GM18861 (cell line): ENCODE data around the gene PPFIBP1.
A peak's percentile ranks its signal among the peaks of the same experiment; 100 is the strongest.

Experiments used
- ATAC-seq: cut with Tn5 transposase; IDR thresholded peaks from one replicate; pipeline ENCODE4 v1.9.1; 2021; ENCODE audit not compliant: unreplicated experiment

Gene PPFIBP1

DNA sequence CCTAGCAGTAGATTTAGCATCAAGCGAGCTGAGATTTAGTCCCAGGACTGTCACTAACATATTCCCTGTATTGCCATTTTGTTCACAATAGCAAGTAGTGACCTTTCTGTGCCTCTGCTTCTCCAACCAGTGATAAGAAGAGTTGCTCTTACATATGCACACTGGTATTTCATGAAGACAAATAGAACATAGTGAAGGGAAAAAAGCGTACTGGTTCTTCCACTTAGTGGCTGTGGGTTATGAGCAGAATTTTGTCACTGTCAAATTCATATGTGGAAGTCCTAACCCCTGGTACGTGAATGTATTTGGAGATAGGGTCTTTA, 12.3 kb upstream of the PPFIBP1 start:
- ATAC-seq: no peak

DNA sequence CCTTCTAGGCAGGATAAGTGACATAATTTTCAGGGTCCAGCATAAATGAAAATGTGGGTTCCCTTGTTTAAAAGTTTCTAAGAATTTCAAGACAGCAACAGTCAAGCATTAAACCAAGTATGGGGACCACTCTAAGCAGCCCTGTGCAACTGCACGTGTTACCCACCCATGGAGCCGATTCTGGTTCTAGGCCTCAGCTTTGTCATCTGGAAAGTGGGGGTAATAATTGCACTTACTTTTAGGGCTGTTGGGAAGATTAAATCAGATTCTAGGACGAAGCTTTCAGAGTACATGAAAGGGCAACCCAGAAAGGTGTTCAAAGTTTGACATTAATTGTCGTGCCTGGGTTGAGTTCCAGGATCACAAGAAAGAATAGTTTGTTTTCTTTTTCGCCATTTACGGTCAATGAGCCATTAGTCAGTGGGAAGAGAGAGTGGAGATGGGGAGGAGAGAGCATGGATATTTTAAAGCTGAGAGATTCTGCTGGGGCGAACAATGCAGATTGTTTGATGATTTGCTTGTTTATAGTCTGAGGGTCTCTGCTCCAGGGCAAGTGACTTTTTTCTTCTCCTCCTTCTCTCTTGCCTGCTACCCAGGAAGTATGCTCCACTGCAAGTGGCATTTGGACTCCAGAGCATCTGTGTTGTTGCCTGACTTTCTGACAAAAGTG, 10.7 kb upstream of the PPFIBP1 start:
- ATAC-seq: no peak

DNA sequence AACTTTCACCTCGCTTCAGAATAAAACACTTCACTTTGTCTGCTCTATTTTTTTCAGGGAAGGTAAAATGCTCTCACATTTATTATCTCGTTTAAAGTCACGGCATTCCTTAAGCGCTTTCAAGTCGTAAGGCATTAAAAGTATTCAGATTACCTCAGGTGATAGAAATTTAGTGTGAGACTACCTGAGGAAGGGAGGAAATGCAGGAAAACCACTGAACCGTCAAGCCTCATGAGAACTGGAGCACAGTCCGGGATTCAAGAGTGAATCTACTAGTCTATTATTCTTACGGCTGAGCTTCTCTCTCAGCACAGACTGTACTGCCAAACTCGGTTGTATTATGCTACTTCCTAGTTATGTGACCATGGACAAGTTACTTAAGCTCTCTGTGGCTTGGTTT, 8.3 kb upstream of the PPFIBP1 start:
- ATAC-seq: no peak

DNA sequence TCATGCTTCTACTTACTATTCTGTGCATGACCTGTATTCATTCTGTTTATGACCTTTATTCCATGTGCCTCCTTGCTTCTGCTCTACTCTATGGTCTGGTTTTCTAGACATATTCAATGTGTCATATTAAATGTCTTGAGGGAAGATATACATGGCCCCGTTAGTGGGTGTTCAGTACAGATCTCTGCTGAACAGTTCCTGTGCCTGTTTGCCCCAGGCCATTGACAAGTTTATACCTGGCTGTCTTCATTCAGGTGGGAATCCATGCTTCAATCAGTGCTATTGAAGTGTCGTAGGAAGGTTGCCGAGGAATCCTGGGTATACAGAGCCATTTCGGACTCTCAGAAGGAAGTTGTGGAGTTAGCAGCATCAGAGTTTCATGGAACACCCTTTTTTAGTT, 7.4 kb upstream of the PPFIBP1 start:
- no peak for ATAC-seq

DNA sequence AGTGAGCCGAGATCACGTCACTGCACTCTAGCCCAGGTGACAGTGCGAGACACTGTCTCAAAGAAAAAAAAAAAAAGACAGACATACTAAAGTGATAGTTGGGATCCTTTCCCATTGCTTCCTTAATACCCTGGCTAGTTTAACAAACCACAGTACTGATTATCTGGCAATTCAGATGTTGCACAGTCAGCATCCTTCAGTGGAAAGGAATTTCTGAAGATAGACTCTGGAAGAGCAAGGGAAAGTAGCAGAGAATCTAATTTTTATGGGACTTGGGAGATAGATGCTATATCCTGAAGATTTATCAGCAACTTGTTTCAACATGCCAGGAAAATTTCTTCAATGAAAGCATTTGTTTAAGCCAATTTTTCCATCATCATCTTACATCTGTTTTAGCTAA, 6.5 kb upstream of the PPFIBP1 start:
- ATAC-seq: no peak

DNA sequence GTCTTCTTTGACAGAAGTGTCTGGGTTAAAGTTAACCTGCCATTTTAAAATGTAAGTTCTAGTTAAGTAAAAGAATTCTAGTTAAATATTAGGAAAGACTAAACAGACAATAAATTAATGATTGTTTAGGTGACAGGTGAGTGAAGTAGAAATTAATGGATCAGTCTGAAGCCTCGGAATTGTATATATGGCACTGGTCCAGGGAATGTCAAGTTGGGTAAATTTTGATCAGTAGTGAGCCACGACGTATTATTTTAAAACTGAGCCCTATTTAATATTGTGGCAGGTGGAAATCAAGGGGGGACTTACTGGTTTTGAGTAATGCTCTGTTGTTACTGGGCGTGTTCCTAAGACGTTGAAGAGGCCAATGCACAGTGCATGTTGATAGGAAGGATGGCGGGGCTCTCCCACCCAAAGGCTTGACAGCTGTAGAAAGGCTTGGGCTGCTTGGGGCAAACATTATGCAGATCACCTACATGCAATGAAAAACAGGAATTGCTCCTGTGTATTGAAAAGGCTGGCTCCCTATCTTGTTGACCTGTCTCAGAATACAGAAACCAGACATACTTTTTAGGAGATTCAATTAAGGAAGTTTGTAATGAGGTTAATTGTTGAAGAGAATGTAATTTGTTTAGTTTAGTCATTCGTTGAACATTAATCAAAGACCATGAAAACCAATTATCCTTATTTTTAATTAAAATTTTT, 5.9 kb upstream of the PPFIBP1 start:
- no peak for ATAC-seq

DNA sequence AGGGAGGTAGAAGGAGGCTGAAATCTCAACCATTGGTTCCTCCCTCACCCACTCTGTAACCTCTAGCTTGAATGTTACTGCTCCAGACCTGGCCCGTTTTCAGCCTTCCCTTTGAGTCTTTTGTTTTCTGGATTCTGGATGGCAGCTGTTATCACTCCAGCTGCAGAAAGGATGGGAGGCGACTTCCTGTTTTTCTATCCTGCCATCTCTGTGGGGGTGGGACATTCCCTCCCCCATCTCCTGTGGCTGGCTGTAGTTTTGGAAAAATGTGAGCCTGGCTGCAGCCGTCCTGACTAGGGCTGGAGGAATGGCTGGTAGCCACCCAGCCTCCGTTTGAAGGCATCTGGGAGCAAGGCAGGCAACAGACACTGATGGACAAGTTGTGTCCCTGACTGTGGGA, 2.9 kb upstream of the PPFIBP1 start:
- ATAC-seq: no peak

DNA sequence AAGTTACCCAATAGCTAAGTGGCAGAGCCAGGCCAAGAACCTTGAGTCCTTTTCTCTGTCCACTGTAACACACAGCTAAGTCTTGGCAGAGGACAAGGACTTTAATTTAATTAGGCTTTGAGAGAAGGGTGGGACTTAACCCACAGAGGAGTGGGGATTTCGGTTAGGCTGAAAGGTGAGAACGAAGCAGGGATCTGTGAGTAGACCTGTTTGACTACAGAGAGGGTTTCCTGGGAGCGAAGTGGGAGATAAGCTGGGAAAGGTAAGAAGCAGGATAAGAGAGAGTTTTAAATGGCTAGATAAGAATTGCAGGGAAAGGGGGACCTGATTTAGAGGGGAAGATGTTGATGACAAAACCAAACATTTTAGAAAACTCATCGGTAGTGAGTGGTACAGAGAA, 2.0 kb upstream of the PPFIBP1 start:
- no peak for ATAC-seq

DNA sequence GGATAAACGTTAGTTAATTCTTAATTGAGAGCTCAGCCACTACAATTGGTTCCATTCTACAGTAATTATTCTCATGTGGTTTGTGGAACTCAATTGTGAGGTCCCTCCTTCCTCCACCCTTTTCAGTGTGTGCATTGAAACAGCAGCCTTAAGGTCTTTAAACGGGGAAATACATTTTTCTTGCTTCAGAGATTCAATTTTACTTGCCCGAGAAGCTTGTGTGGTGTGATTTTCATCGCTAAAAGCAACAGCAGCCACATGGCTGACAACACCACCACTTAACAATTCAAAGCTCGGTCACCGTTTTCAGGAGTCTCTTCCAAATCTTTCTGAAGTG, 733 bp upstream of the PPFIBP1 start:
- peak; percentile 11 for ATAC-seq

DNA sequence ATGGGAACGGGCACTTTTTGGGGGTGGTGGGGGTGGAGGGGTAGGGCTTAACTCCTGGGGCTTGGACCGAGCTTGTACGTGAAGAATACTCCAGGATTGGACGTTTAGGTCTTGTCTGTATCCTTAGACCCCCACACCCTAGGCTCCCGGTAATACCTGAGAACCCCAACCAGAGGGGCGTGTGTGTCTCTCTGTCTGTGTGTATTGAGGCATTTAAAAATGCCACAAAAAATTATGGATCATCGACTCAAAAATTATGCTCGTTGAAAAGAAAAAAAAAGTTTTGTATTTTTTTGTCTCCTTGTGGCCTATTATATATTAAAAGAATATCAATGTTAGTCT, 459 bp downstream of the PPFIBP1 start:
- ATAC-seq: no peak

DNA sequence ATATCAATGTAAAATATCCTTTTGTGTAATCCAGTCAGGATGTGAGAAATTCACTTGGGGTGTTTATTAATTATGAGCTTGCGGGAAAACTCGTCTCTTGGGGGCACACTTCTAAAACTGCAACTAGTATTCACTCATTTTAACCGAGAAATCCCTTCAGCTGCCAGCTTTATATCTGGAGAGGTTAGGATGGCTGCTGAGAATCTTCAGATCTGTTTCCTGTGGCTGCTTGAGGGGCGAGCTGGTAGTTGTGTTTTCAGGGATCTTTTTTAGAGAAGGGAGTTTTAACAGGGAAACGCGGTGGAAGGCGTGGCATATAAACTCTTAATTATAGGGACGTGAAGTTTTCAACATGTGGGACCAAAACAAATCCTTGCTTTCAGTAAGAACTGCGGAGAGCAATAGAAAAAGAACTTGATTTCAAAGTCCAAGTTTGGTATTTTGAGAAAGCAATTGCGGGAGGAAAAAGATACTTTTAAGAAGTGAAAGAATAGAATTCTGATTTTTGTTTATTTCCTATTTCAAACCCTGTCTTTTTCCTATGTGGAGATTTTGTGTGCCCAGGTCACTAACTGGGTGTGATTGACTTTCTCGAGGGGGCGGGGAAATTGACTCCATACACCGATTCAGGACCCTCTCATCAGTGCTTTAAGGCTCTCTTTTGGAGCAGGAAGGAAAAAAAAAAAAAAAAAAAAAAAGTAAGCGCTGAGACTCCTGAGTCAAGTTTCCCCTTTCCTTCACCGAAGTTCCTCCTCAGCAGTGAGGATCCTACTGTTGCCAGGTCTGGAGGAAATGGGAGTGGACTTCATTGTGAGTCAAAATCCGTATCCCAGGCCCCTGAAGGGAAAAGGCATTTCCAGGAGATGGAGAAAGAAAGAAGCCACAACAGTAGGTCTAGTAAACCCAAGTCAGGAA, 1.1 kb downstream of the PPFIBP1 start:
- ATAC-seq: no peak

DNA sequence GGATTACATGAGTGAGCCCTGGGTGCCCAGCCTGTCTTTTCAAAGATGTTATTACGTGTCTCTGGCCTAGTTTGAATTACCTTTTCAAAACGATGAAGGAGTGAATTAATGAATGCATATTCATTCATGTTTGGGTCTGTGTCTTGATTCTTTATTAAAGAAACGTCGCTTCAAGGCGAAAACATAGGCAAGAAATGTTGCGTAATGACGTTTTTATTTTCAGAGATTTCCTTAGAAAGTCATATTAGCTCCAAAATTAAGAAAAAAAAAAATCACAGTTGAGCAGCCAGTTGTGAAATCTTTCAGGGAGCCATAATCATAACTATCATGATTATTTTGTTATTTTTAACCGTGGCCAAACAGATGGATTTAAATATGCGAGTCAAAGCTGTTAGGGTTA, 3.5 kb downstream of the PPFIBP1 start:
- ATAC-seq: no peak

DNA sequence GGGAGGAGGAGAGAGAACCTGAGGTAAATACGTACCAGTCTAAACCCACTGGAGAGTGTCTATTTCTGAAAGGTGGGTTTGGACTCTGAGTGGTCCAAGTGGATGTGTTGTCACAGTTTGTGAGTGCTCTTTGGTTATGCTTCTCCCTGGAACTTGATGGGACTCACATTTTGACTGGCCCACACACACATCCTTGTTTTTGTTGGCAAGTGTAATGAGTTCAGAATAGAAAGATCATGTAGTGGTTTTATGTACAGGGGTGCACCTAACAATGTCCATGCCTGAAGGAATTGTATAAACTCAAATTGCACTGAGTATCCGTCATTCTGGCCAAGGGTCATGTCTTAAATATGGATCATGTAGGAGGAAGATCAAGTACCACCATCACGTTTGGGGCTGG, 4.8 kb downstream of the PPFIBP1 start:
- no peak for ATAC-seq

DNA sequence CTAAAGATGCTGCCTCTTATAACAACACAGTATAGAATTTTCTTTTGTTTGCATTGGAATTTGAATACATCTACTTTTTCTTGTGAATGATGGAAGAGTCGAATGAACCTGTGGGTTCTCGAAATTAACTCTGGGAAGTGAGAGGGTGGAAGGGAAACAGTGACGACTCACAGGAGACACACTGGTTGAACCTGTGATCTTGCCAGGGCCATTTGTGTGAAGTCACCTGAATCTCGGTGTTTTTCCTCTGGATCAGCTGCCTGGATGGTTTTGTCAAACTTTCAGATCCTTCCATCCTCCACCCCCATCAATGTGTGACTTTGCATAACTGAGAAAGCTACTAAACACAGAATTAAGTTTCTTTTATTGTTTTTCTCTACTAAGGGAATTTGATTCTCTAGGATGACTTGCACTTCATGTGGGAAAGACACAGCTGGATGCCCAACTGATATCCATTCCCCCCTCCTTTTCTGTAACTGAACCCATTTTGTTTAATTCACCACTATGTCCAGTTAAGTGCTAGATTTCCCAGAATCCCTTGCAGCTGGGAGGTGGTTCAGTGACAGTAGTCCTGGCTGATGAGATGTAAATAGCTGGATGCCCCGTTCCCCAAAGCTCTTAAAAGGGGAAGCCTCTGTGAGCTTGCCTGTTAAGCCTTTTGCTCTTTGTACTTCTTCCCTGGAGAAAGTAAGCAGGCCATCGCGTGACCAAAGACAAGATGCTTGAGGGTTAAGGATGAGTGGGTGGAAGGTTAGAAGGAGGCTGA, 6.3 kb downstream of the PPFIBP1 start:
- no peak for ATAC-seq

DNA sequence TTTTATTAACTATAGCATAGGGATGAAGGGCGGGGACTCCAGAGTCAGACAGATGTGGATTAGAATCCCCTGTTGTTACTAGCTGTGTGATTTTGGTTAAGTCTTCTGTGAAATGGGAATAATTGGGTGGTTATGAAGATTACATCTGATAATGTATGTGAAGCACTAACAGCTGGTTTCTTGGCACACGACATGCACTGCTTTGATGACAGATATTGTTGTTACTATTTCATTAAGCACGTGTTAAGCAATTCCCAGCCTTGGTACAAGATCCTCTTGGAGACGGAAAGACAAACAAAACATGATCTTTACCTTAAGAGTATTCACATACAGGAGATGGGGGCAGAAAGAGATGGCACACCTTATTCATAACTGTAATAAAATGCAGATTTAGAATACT, 7.9 kb downstream of the PPFIBP1 start:
- ATAC-seq: no peak

DNA sequence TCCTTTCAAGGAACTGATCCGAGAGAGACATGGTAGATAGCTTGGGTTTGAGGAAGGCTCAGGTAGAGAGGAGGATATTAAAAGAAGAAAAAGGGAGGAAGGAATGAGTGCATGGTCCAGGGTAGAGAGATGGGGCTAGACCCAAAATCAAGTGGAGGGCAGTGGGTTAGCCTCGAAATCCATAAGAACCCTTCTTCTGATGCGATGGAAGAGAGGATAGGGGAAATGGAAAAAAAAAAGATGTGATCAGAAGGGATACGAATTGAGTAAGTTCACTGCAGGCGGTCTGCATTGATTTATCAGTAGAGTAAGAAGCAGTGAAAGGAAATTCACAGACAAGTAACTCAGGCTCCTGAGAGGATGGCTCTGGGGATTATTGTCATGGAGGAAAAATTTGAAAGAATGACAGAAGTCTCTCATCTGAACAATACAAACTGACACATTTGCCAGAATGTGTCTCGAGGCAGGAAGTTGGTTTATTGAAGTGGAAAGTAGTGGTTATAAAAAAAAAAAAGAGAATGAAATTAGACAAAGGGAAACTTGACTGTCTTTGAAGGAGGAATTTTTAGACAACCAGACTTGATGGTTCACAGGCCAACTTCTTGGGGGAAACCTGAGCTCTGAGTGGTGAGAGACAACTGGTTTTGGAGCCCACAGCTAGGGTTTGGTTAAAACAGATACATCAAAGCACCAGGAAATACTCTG, 10.2 kb downstream of the PPFIBP1 start:
- ATAC-seq: peak; percentile 57

DNA sequence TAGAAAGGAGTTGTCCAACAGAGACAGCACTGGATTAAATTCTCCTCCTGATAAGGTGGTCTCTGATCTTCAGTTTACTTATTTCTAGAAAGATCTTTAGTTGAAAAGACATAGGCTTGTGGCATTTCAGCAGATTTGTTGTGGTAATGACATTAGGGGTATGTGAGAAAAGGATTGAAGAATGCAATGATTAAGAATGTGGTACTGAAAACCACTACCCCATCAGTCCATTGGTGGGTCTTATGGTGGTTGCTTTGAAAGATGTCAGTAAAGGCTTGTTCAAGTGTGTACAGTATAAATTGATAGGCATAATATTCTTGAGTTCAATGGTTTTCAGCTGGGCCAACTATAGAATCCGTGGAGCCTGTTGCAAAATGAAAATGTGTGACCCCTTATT, 10.8 kb downstream of the PPFIBP1 start:
- ATAC-seq: peak; percentile 3

DNA sequence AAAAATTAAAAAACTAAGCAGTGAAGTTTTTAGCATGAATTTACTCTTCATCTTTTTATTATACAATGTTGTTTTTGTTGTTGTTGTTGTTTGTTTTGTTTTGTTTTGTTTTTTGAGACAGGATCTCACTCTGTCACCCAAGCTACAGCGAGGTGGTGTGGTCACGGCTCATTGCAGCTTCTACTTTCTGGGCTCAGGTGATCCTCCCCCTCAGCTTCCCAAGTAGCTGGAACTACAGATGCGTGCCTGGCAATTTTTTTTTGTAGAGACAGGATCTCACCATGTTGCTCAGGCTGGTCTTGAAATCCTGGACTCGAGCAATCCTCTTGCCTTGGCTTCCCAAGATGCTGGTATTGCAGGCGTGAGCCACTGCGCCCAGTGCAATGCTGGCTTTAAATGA, 11.3 kb downstream of the PPFIBP1 start:
- no peak for ATAC-seq

DNA sequence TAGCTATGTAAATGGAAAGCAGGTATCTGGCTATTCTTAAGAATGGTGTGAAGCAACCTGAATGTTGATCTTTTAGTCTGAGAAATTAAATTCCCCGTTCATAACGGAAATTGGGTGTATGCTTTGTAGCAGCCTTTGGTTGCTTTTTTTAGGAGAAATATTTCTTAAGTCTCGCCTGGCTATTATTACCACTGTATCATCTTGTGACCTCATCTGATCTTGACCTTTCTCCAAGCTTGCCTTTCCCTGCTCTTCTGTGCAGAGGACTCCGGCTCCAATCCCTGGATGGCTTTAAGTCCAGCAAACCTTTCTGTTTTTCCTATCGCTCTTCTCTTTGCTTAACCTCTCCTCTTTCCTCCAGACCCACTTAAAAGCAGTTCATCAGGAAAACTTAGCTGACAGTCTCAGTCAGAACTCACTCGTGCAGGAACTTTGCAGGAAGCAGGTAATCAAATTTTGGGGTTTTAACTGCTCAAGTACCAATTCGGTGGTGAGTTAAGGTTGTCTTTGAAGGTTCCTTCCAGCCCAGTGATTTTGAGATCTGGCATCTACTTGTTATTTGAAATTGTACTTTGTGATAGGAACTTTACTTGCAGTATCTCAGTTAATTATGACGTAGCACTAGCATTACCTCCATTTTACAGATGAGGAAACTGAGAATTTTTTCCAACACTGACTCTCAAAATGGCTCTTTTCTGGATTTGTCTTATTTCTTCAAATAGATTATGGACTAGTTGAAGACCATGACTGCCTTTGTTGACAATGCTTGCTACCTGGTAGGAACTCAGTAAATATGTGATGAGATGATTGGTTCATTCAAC, 14.1 kb downstream of the PPFIBP1 start:
- no peak for ATAC-seq

DNA sequence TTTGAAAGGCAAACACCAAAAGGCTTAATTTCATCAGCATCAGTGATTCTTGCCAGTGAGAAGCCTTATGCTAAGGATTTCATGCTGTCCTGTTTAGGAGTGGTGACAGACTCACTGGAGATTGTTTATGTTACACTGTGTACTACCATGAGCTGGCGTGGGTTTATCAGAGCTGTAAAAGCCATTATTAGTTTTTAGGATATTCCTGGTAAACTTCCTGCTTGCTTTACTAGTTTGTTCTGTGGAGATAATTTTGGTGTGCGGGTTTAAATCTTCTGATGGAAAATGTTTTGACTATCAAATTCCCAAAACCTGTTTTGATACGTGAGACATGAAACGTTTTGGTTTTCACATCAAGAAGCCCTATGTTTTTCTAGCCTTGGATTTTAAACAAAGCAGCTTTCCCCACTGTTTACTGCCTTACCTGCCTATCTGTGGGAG, 15.2 kb downstream of the PPFIBP1 start:
- ATAC-seq: no peak
